HG02763 (cell line): ENCODE data around the gene PA2G4.
"Not testable (repeated sequence)": the region's sequence is repeated elsewhere in the genome, so short reads cannot be mapped to it uniquely, and the experiment has no call there.

ENCODE experiments used
- ATAC-seq: cut with Tn5 transposase; IDR thresholded peaks from one replicate; pipeline ENCODE4 v1.9.1; 2021; ENCODE audit warnings: mild to moderate bottlenecking, moderate library complexity; ENCODE audit not compliant: unreplicated experiment

PA2G4 gene

GRCh38 chr12:56104109-56104814 is at the start of gene PA2G4:
PA2G4 (plus strand) TSS chr12:56104559; CDS start chr12:56104738, 179 bp downstream.
- ATAC-seq: peak; percentile 93

GRCh38 chr12:56059964-56060363 is 44.4 kb upstream of the PA2G4 start:
- not testable (repeated sequence) for ATAC-seq

GRCh38 chr12:56061982-56062381 is 42.4 kb upstream of the PA2G4 start:
- no peak for ATAC-seq

GRCh38 chr12:56062996-56063395 is 41.4 kb upstream of the PA2G4 start:
- ATAC-seq: no peak

GRCh38 chr12:56071648-56072047 is 32.7 kb upstream of the PA2G4 start:
- ATAC-seq: no peak

GRCh38 chr12:56074396-56074795 is 30.0 kb upstream of the PA2G4 start:
- no peak for ATAC-seq

GRCh38 chr12:56077966-56078365 is 26.4 kb upstream of the PA2G4 start:
- not testable (repeated sequence) for ATAC-seq

GRCh38 chr12:56078427-56078826 is 25.9 kb upstream of the PA2G4 start:
- no peak for ATAC-seq

GRCh38 chr12:56078931-56079722 is 25.2 kb upstream of the PA2G4 start:
- no peak for ATAC-seq

- ATAC-seq: no peak
Measured at GRCh38 chr12:56079723-56080555, 24.4 kb upstream of the PA2G4 start, which contains the start of gene ERBB3. ERBB3 (plus strand) TSS chr12:56080165; CDS start chr12:56080301, 136 bp downstream.

GRCh38 chr12:56080556-56081138 is 23.7 kb upstream of the PA2G4 start:
- no peak for ATAC-seq

- no peak for ATAC-seq
Measured at GRCh38 chr12:56081393-56082347, 22.7 kb upstream of the PA2G4 start.

- no peak for ATAC-seq
Measured at GRCh38 chr12:56082382-56082781, 22.0 kb upstream of the PA2G4 start.

- no peak for ATAC-seq
Measured at GRCh38 chr12:56082967-56083366, 21.4 kb upstream of the PA2G4 start.

- no peak for ATAC-seq
Measured at GRCh38 chr12:56084958-56085543, 19.3 kb upstream of the PA2G4 start.

GRCh38 chr12:56086096-56086495 is 18.3 kb upstream of the PA2G4 start:
- ATAC-seq: no peak

GRCh38 chr12:56086608-56087007 is 17.8 kb upstream of the PA2G4 start:
- no peak for ATAC-seq

GRCh38 chr12:56087220-56087619 is 17.1 kb upstream of the PA2G4 start:
- ATAC-seq: no peak

GRCh38 chr12:56097738-56098137 is 6.6 kb upstream of the PA2G4 start:
- no peak for ATAC-seq
